Stimulated activated CD4-positive, alpha-beta T cell treated with anti-CD3 and anti-CD28 coated beads, Interleukin-1b, Interleukin-23, amount 100 ng/mL, for 4 hours (primary cell): ENCODE measurements around the gene ERCC2.
"Not testable (repeated sequence)": the region's sequence is repeated elsewhere in the genome, so short reads cannot be mapped to it uniquely, and the experiment has no call there.

Source experiments
- DNase-seq, 2 donors: peaks; one replicate each; pipeline ENCODE4 v3.0.0-alpha.2; 2020; ENCODE audit warnings: low read depth in 2 of 2

Gene ERCC2

DNA sequence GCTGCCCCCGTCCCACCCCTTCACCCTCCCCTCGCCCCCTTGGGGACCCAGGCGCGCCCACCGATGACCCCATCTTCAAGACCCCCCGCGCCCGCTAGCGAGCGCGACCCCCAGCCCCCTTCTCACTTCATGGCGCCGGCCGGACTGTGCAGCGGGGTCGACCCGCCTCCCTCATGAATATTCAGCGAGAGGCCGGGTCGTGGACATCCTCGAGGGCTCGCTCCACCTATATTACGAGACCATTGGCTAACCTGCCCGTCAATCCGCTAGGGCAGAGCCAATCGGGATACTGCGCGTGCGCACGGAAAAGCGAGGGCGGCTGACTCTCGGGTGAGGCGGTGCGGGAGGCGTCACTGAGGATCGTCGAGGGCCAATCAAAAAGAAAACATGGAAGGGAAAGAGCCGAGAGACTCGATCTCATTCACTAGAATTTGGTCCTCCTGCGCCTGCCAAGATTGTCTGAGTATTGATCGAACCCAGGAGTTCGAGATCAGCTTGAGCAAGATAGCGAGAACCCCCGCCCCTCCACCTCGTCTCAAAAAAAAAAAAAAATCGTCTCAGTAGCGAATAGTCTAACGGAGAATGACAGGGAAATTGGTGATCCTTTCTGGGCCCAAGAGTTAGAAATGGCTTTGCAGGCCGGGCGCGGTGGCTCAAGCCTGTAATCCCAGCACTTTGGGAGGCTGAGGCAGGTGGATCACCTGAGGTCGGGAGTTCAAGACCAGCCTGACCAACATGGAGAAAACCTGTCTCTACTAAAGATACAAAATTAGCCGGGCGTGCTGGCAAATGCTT lies at the start of gene ERCC2:
ERCC2 (minus strand) TSS at position 164 of the 795 bp plus-strand sequence; CDS start at position 131, 33 bp downstream.
- peak; percentile 99 to 100 for DNase-seq

DNA sequence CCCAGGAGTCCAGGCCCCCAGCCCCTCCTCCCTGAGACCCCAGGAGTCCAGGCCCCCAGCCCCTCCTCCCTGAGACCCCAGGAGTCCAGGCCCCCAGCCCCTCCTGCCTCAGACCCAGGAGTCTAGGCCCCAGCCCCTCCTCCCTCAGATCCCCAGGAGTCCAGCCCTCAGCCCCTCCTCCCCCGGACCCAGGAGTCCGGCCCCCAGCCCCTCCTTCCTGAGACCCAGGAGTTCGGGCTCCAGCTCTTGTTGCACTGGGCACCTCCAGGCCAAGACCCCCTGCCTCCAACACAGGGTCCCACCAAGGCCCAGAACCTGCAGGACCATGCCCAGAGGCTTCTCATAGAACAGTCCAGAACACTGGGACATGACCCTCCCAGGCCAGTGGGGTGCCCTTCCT lies 49.5 kb upstream of the ERCC2 start:
- DNase-seq: no peak

DNA sequence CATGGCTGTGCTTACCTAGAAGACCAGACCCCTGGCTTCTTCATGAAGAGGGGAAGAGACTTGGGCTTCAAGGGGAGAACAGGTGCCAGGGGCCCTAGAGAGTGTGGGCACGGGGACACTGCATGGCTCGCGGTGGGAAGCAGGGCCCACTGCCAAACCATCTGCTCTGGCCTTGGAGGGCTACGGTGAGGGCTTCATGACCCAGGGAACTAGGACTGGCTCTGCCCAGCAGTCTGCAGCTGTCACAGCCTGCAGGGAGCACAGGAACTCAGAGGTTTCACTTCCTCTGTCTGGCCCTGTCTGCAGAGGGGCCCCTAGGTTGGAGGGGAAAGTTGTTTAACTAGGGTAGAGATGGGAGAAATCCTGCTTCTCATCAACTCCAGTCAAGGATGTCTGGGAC lies 49.0 kb upstream of the ERCC2 start:
- no peak for DNase-seq

DNA sequence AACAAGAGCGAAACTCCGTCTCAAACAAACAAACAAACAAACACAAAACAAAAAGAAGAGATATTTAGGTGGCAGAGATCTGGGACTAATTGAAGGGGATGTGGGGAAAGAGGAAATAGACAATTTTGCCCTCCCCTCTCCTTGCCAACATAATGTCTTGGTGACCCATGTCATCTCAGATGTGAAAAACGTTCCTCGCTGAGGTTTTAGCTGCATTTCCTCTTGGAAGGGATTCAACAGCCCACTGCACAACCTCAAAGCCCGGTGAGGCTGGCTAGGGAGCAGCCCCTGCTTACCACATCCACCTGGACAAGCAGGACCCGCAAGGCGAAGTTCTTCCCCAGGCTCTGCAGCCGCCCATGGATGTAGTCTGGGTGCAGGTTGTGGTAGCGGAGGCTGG lies 48.4 kb upstream of the ERCC2 start:
- no peak for DNase-seq

DNA sequence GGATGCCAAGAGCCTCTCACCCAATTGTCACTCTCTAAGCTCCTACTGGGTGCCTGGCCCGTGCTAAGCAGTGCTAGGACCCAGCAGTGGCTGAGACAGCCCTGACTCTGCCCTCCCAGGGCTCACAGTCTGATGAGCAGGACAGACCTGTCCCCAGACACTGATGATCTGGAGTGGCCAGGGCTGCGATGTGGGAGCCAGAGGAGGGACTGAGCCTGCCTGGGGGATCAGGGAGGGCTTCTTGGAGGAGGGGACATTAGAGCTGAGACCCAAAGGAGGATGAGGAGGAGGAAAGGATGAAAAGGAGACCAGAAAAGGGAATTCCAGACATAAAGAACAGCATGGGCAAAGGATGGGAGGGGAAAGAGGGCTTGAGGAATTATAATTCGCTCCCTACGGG lies 46.8 kb upstream of the ERCC2 start:
- no peak for DNase-seq

DNA sequence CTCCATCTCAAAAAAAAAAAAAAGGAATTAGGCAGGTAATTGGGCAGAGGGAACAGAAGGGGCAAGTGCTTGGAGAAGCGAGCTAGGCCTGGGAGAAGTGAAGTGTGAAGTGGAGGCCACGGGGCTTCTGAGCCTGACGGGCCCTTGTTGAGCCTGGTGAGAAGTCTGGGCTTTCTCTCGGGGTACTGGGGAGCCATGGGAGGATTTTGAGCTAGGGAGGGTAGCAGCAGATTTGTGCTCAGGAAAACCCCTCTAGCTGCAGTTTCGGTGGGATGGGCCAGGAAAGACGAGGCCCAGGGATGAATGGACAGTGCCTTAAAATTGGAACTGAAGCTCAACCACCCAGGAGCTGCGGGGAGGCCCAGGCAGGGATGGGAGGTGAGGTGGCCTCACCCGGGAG lies 44.1 kb upstream of the ERCC2 start:
- no peak for DNase-seq

DNA sequence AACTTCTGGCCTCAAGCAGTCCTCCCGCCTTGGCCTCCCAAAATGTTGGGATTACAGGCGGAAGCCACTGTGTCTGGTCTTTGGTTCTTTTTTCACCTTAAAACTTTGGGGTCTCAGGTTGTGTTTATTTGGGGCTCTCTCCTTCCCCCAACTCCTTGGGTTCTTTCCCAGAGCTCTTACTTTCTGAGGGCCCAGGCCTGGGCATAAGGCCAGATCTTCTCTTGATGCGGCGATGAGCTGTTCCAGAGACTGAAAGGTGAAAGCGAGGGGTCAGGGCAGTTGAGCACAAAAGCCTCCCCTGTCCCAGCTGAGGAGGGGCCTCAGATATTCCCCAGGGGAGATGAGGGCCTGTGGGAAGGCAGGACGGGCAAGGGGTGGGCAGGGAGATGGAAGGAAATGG lies 43.1 kb upstream of the ERCC2 start:
- no peak for DNase-seq

DNA sequence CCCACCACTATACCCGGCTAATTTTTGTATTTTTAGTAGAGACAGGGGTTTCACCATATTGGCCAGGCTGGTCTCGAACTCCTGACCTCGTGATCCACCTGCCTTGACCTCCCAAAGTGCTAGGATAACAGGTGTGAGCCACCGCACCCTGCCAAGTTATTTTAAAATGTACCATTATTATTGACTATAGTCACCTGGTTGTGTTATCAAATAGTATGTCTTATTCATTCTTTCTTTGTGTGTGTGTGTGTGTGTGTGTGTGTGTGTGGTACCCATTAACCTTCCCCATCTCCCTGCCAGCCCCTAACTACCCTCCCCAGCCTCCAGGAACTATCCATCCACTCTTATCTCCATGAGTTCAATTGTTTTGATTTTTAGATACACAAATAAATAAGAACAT lies 40.0 kb upstream of the ERCC2 start:
- not testable (repeated sequence) for DNase-seq

DNA sequence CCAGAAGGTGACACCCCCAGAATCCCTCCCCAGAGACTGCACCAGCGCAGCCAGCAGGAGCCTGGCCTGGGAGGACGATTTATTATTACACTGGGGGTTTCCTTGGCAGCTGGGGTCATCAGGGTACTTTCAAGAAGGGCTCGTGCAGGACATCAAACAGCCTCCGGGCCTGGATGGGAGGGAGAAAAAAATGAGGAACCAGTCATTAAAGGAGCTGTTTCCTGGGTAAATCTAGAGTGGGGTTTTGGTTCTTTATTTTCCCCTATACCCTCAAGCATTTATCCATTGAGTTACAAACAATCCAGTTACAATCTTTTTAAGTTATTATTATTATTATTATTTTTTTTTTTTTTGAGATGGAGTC lies 39.2 kb upstream of the ERCC2 start:
- no peak for DNase-seq

DNA sequence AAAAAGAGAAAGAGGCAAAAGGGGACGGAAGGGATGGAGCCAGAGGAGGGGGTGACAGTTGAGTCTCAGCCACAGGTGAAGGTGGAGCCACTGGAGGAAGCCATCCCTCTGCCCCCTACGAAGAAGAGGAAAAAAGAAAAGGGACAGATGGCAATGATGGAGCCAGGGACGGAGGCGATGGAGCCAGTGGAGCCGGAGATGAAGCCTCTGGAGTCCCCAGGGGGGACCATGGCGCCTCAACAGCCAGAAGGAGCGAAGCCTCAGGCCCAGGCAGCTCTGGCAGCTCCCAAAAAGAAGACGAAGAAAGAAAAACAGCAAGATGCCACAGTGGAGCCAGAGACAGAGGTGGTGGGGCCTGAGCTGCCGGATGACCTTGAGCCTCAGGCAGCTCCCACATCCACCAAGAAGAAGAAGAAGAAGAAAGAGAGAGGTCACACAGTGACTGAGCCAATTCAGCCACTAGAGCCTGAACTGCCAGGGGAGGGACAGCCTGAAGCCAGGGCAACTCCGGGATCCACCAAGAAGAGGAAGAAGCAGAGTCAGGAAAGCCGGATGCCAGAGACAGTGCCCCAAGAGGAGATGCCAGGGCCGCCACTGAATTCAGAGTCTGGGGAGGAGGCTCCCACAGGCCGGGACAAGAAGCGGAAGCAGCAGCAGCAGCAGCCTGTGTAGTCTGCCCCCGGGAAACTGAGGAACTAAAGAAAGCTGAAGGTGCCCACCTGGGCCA lies 38.6 kb upstream of the ERCC2 start:
- no peak for DNase-seq

DNA sequence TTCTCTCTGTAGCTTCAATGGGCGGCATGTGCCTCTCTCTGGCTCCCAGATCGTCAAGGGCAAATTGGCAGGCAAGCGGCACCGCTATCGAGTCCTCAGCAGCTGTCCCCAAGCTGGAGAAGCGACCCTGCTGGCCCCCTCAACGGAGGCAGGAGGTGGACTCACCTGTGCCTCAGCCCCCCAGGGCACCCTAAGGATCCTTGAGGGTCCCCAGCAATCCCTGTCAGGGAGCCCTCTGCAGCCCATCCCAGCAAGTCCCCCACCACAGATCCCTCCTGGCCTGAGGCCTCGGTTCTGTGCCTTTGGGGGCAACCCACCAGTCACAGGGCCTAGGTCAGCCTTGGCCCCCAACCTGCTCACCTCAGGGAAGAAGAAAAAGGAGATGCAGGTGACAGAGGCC lies 37.7 kb upstream of the ERCC2 start:
- no peak for DNase-seq

DNA sequence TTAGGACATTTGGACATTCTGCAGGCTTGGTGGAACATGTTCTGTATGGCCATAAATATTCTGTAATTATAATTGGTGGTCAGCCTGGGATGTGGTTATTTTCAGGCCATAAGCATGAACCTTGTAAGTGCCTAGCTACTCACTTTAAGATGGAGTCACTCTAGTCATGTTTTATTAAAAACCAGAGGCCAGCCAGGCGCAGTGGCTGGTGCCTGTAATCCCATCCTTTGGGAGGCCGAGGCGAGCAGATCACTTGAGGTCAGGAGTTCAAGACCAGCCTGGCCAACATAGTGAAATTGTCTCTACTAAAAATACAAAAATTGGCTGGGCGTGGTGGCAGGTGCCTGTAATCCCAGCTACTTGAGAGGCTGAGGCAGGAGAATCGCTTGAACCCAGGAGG lies 37.2 kb upstream of the ERCC2 start:
- not testable (repeated sequence) for DNase-seq

DNA sequence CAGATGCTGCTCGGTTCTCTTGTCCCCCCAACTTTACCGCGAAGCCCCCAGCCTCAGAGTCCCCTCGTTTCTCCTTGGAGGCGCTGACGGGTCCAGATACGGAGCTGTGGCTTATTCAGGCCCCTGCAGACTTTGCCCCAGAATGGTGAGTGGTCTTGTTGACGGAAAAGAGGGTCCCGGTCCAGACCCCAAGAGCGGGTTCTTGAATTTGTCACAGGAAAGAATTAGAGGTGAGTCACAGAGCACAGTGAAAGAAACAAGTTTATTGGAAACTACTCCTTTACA lies 36.7 kb upstream of the ERCC2 start:
- DNase-seq: no peak

DNA sequence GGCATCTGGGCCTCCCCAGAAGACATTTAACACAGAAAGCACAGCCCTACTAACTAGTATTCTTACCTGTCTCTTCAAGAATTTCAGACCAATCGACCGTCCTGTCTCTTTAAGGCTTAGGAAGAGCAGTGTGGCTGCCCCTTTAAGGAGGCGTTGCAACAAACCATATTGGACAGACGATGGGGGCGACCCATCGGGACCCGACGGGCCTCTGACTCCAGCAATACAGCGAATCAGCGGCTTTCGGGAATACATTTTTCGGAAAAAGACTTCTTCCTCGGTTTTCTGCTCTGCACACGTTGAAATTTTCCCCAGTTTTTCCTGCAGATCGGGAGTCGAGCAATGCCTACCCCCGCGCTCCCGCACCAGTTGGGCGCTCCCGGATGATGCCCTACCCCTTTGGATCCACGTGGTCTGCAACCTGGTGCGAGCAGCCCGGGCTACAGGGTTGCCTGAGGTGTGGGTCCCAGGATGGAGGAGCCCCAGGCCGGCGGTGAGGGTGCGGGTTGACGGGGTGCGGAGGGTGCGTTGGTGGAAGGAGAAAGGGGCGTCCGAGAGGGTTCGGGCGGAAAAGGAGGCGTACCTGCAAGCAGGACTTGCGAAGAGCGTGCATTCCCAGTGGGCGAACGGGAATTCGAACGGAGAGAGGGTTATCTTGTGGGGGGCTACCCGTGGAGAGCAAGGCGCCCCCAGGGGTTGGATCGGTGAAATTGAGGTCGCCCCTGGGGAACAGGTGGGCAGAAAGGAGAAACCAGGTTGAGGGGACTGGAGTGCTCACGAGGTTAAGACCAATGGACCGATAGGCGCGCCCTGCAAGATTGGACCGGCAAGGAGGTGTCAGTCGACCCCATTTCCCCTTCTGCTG lies 36.1 kb upstream of the ERCC2 start, which contains the start of gene POLR1G:
POLR1G (plus strand) TSS at position 419 of the 865 bp plus-strand sequence; CDS start at position 472, 53 bp downstream.
- DNase-seq: peak; percentile 62 to 67

DNA sequence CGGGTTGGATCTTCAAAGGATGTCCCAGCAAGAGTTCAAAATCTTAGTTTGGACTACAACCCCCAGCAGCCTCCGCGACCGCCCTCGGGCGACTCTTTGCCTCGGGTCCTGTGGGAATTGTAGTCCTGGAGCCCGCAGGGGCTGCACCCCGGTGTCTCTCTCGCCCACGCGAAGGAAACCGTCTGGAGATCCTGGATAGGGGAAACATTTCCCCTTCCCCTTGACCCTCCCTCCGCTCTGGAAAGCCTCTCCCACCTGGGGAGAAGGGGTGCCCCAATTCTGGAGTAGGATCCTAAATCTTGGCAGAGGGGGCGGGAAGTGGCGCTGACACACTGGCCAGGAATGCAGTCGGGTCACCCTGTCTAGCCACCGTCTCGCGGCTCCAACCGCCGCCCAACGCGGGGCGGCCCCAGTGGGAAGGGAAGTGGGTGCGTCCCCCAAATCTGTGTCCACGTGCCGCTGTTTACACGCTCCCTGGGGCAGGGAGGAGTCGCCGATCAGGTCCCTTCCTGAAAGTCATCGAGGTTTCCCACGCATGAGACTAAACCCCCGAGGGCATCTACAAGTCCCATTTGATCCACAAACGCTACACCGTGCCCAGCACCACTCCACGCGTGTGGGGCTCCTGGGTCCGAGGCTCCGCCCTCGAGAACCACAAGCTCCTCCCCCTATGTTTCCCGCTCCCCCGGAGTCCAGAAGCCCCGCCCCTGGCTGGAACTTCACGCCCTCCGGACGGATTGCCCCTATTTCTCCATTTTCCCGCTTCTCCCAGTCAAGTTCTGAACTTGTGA lies 35.3 kb upstream of the ERCC2 start:
- DNase-seq: peak; percentile 75 to 78

DNA sequence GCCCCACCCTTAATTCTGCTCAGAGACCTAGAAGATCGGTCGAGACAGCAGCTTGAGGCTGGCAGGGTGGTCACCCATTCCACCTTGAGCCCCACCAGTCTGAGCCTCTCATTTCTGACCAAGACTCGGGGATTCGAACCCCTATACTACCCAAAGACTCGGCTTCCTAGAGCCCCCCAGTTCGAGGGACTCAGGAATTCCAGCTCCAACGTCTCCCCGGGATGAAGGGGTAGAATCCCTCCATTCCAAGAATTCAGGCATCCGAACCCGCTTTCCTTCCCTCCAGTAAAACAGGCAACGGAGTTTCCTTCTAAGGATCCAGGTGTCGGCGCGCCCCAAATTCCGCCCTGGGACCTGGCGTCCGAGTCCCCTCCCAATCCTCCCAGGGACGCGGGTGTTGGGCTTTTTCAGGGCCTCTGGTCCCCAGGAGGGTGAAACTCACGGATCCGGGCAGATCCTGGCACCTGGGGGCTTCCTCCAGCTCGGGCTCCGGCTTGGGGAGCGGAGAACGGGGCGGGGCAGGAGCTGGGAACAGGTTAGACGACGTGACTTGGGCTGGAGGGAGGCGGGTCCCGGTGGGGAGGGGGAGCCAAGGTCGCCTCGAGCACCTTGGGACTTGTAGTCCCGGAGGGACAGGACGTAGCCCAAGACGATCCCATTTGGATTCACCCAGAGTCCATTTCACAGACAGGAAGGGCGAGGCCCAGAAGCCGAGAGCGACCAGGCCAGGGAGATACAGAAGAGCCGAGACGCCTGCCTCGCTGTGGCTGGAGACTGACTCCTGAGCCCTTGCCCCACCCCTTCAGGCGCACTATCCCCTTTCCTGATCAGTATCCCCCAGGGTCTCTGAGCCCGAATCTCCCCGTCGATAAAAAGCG lies 34.4 kb upstream of the ERCC2 start, which contains the start of gene PPP1R13L:
PPP1R13L (minus strand) TSS at position 513 of the 878 bp plus-strand sequence. CDS start 6,751 bp downstream, outside the sequence.
- peak in 1 of 2 donors; percentile 48 for DNase-seq

DNA sequence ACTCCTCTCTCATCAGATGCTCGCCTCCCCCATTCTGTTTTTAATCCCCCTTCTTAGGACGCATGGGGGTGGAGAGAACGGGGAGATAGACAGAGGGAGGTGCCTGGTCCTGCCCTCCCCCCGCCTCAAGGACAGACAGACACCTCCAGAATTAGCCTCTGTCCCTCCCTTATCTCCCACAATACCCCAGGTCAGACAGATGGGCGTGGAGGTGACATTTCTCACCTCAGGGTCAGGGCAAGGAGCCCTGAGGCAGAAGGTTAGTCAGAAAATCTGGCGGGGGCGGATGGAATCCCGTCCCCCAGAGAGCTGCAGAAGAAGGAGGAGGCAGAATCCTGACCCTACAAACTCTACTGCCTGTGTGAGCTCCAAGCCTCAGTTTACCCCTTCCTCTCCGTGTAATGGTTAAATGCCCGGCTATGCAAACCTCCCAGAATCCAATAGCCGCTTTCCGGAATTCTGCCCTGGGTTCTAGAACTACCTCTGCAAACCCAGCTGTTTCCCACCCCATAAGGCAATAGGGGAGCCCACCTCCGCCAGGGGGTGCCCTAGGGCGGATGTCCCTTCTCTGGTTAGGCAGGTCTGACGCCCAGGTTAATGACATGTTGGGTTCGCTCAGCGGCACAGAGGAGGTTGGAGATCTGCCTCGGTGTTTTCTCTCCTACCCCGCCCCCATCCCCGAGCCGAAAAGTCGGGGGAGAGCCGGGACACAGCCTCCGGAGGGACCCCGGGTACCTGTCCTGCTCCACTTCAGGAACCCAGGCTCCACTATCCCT lies 33.6 kb upstream of the ERCC2 start:
- peak in 1 of 2 donors; percentile 58 for DNase-seq

DNA sequence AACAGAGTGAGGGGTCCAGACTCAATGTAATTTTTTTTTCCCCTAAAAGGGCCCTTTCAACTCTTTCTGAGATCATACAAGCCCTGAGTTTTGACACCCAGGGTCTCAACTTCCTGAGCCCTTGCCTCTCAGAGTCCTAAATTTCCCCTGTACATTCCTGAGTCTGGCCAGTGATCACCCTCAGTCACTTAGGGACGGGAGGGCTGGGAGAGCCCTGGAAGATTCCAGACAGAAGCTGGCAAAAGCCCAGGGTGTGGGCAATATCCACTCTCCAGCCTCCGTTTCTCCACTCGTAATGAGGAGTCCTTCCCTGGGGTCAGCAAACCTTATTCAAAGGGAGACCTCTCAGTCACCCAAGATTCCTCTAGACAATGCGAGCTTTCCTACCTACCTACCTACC lies 32.9 kb upstream of the ERCC2 start:
- DNase-seq: no peak

DNA sequence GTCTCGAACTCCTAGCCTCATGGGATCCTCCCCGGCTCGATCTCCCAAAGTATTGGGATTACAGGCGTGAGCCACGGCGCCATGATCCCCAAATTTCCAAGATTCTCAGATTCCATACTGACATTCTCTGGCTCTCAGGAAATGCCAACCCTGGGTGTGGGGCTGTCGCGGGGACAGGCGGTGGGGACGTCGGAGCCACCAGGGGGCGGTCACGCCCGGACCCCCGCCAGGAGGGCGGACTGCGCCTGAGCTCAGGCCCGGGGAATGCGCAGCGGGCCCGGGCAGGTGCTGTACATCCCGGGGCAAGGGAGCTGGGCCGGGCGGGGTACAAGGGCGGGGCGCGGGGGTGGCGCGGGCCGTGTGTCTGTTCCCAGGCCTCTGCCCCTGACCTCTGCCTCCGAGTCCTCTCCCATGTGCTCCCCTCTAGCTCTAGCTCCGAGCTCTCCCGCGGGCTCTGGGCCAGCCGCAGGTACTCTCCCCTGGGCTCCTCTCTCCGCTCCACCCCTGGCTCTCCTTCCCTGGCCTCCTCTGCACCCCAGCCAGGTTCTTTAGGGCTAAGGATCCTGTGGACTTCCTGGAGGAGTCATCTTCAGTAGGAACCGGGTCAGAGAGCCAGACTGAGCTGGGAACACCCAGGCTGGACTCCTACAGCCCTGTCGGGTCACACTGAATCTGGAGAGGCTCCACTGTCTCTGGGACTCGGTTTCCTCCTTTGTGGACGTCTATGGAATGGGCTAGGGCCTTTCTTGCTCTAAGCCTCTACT lies 32.1 kb upstream of the ERCC2 start:
- DNase-seq: peak in 1 of 2 donors; percentile 29
